Measurements from ENCODE around the gene PLEKHA6.

Gene PLEKHA6

GRCh38 chr1:204212715-204213114 lies 147.0 kb downstream of the PLEKHA6 start:
- no peak for DNase-seq (ENCODE audit: low read depth in 3 of 3)

DNA sequence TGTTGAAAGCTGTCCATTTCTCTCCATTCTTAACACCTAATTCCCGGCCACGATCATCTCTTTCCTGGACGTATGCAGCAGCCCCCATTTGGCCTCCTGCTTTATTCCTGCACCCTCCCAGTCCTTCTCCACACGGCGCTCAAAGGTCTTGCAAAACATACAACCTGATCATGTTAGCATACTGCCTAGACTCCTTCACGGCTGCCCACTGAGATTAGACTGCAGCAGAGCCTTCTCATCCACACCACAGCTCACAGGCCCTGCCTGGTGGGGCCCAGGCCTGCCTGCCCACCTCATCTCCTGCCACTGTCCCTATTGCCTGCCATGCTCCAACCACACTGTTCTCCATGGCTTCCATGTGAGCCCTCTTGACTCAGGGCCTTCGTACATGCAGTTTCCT lies 148.7 kb downstream of the PLEKHA6 start:
- no peak for DNase-seq (ENCODE audit: low read depth in 3 of 3)

DNA sequence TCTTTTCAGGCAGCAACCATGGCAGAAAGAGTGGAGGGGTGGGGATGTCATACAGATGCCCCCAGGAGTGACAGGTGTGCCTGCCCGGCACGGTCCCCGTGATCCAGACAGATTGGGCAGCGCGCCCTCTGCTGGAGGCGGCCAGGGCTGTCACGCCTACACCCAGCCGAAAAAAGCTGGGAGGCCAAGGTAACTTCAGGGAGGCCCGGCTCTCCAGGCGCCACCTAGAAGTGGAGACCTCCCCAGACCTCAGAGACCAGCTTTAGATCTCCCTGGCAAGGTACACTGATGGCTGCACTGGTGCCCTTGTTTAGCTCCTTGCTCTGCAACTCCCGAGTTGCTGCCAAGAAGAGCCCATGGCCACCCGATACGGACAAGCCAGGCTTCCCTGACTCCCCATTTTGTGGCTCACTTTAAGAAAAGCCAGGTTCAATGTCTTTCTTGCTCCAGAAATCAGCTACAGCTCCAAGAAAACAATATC lies 152.6 kb downstream of the PLEKHA6 start:
- DNase-seq (ENCODE audit: low read depth in 3 of 3): peak; percentile 52 to 74 (median 54)

DNA sequence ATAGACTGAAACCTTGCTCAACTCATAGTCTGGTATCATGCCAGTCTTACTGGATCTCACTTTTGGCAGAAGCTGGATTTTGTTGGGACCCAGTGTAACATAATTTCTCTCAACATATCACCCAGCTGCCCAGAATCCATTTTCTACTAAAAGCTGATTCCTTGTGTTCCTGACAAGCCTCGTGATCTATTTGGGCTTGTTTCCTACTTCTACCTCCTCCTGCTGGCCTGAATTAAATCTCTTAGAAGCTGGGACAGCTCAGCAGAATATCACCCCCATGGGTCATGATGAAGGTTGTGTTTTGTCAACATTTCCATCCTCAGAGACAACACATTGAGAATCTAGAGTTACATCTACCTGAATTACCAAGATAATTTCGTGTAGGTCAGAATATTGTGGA lies 153.6 kb downstream of the PLEKHA6 start:
- no peak for DNase-seq (ENCODE audit: low read depth in 3 of 3)

DNA sequence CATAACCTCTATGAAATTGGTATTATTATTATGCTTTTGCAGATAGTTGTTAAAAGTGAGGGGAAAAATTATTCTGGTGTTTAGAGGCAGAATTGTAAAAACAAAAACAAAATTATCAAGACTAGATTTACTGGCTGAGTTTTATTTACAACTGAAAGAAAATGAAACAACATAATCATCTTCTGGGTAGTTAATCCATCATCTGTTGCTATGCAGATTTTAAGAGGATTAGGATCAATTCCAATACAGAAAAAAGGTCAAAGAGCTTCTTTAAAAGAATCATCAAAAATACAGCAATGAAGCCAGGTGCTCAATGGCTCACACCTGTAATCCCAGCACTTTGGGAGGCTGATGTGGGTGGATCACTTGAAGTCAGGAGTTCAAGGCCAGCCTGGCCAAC lies 154.2 kb downstream of the PLEKHA6 start:
- DNase-seq (ENCODE audit: low read depth in 3 of 3): no peak

DNA sequence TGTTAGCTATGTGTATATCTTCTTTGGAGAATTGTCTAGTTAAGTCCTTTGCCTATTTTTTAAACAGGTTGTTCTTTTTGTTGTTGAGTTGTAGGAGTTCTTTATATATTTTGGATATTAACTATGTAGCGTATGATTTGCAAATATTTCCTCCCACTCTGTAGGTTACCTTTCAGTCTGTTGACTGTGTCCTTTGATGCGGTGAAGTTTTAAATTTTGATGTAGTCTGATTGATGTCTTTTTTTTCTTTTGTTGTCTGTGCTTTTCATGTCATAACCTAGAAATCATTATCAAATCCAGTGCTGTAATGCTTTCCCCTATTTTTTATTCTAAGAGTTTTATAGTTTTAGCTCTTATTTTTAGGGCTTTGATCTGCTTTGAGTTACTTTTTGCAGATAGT lies 154.8 kb downstream of the PLEKHA6 start:
- no peak for DNase-seq (ENCODE audit: low read depth in 3 of 3)

GRCh38 chr1:204203206-204203767 lies 156.4 kb downstream of the PLEKHA6 start:
- no peak for DNase-seq (ENCODE audit: low read depth in 3 of 3)

DNA sequence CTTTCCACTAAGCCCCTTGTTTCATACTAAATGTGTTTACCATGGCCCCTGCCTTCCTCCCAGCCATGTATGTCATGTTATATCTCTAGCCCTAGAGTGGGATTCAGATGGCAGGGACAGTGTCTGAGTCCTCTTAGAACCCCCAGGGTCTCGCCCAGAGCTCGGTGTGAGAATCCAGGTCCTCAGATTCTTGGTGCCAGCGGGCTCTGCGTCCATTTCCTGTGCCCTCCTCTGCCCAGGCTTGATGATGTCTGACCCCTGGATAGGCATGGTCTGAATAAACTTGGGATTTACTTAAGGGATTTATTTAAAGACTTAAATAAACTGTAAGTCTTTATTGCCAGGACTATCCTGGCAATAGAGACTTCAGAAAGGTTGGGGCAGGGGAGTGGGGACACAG lies 157.2 kb downstream of the PLEKHA6 start:
- DNase-seq (ENCODE audit: low read depth in 3 of 3): no peak

DNA sequence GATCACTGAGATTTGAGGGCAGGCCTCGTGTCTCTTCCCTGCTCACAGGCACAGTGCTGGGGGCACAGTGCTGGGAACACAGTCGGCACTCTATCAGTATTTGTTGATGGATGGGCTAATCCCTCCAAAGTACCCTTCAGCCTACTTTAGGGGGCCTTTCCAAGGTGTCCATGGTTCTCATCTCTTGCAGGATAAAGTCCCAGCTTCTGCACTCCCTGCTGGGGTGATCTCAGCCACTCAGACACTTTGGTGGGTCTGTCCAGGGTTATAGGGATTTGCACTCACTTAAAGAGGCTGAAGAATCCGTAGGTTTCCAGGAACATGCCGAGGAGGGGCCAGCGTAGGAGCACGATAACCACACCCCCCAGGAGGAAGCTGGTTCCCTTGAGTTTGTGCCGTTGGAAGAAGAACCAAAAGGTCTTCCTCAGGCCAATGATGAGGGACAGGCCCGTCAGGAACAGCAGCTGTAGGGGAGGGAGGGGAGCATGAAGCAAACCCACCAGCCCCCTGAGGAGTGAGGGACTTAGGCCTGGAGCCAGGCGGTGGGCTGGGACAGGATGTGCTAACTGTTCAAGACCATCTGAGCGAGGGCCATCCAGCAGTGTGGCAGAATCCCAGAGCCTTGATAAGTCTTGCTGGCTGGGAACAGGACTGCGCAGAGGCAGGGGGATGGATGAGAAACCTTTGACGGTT lies 158.2 kb downstream of the PLEKHA6 start:
- DNase-seq (ENCODE audit: low read depth in 3 of 3): no peak

GRCh38 chr1:204199579-204199978 lies 160.2 kb downstream of the PLEKHA6 start:
- no peak for DNase-seq (ENCODE audit: low read depth in 3 of 3)

- DNase-seq (ENCODE audit: low read depth in 3 of 3): no peak
These were observed 161.1 kb downstream of the PLEKHA6 start for GRCh38 chr1:204198348-204199340.

GRCh38 chr1:204197068-204197467 lies 162.7 kb downstream of the PLEKHA6 start:
- DNase-seq (ENCODE audit: low read depth in 3 of 3): no peak

DNA sequence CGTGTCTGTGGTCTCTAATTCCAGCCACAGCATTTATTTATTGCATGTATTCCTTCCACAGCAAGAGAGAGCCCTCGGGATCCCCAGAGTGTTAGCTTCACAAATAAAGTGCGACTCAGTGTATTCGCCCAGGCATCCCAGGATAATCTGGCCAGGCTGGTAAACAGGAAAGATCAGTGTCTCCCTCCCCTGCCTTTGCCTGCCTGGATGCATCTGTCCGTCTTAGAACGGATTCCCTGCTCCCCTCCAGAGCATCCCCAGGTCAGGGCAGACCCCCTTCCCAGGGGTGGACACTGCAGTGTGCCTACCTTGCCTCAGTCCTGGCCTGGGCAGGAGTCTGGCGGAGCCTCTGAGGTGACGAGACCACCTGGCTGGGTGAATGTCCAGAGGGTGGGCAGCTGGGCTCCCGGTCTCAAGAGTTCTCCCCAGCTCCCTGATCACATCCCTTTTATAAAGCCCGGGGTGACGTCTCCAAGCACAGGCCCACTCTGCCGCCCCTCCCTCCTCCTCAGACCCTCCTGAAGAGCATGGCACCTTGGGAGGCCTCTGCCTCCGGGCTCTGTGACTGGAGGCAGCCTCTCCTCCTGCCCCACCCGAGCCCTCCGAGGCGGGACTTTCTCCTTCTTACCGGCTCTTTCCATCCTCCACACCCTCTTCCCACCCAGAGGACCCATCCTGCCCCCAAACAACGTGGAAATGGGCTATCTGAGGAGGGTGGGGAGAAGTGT lies 163.5 kb downstream of the PLEKHA6 start, which contains the start of gene KISS1:
KISS1 (minus strand) TSS at position 424 of the 728 bp plus-strand sequence. CDS start 3,615 bp downstream, outside the sequence.
- no peak for DNase-seq (ENCODE audit: low read depth in 3 of 3)

DNA sequence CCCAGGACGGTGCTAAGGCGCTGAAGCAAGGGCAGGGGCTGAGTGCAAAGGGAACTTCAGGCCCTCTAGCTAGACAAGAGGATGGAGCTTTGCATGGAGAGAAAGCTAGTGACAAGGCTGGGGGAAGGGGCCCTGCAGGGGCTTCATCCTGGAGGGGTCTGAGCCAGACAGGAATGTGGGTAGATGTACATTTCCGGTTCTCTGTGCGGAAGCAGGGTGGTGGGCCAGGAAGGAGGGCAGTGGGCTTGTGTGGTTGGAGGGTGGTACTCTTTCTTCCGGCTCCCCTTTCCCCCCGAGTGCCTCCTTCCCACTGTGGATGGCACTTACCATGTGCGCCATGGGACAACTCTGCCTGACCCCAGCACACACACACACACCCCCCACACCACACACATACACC lies 165.0 kb downstream of the PLEKHA6 start:
- no peak for DNase-seq (ENCODE audit: low read depth in 3 of 3)

DNA sequence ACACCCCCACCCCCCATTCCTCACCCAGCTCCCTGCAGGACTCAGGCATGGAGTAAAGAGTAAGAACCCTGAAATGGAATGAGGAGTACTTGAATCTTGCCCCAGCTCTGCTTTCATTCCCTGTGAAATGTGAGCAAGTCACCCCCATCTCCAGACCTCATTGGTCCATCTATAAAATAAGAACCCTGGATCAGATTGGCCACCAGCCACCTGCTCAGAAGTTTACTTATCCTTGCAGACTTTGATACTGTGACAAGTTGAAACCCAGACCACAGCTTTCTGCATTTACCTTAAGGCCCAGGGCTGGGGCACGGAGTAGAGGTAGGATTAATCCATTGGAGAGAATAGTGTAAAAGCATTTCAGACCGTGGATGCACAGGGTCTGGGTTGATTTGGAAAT lies 165.6 kb downstream of the PLEKHA6 start:
- DNase-seq (ENCODE audit: low read depth in 3 of 3): no peak

DNA sequence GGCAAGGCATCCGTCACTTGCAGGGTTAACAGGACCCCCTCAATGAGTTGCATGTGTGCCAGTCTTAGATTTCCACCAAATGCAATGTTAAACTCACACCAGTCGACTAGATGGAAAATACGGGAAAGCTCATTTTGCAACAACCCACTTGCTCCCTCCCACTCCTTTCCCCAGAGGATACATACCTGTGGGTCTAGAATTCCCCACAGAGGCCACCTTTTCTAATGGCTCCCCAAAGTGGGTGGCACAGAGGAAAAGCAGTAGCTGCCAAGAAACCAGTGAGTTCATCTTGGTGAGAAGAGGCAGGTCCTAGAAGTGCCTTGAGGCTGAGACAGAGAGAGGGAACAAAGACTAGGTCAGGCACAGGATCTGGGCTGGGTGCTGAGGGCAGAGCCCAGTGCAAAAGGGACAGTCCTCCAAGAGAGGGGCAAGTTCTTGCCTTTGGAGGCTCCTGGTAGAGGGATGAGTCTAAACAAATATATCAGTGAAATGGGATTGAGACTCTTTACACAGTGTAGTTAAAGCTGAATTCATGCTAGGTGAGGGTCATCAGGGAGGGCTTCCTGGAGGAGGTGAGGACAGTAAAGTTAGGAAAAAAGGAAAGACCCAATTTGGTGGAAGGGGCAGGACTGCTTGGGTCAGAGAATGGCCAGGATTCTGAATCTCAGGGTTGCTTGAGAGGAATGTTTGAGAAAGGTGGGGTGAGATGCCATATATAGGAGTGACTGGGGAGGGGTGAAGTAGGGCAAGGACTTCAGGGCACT lies 167.0 kb downstream of the PLEKHA6 start:
- DNase-seq (ENCODE audit: low read depth in 3 of 3): no peak

GRCh38 chr1:204192046-204192445 lies 167.7 kb downstream of the PLEKHA6 start:
- no peak for DNase-seq (ENCODE audit: low read depth in 3 of 3)

- no peak for DNase-seq (ENCODE audit: low read depth in 3 of 3)
These were observed 168.3 kb downstream of the PLEKHA6 start for GRCh38 chr1:204191456-204191855.

DNA sequence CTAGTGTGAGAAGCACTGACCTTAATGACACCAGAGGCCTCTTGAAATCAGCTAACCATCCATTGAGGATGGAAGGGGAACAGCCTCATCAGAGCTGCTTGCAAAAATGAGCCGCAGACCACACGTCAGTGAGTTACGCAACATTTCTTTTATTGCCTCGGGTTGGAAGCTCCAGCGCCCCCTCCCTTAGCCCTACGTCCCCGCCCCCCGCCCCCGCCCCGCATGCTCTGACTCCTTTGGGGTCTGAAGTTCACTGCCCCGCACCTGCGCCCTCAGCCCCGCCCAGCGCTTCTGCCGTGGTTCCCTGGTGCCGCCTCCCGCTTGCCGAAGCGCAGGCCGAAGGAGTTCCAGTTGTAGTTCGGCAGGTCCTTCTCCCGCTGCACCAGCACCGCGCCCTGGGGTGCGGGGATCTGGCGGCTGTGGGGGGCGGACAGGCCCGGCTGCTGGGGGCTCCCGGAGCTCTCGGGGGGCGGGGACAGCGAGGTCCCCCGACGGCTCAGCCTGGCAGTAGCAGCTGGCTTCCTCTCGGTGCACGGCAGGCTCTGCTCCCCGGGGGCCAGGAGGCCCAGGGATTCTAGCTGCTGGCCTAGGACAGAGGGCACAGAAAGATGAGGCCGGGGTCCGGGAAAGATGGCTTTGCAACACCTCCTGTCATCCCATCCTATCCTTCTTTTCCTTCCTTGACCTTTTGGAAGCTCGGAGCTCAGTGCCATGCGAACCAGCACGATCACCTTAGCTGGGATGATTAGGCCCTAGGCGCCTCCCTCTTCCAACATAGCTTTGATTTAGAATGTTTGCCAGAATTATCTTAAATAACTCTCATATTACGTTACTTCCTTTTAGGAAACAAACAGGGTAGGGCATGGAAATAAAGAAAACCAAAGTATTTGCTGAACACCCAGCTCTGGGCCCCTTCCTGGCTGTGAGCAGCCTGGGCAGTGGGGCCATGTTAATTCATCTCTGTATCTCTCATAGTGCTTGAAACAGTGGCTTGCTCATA lies 169.2 kb downstream of the PLEKHA6 start:
- peak in 1 of 3 experiments; percentile 8 for DNase-seq (ENCODE audit: low read depth in 3 of 3)

Data from stimulated activated CD4-positive, alpha-beta T cell treated with anti-CD3 and anti-CD28 coated beads, TNF-alpha, amount 100 ng/mL, for 24 hours (primary cell).